Upper lobe of left lung (tissue), 4 donors: ENCODE measurements around the gene ANO6.

Experiments
- POLR2AphosphoS5 ChIP-seq, 2 donors: sonication (generic); formaldehyde crosslinking; IDR thresholded peaks; one replicate each; pipeline ENCODE4 v1.5.1; 2017; ENCODE audit warnings: antibody characterized with exemption in 2 of 2
- TF ChIP-seq, protein P1 (sequence below), 6 experiments: fragments of 450-650 bp in 4 of 6; fragments of 200-600 bp in 2 of 6; sonication (generic) in 2 of 6; IDR thresholded peaks; one replicate each; pipeline ENCODE4 v1.5.1; 2016 to 2019; ENCODE audit warnings: antibody characterized with exemption in 6 of 6

DNA sequence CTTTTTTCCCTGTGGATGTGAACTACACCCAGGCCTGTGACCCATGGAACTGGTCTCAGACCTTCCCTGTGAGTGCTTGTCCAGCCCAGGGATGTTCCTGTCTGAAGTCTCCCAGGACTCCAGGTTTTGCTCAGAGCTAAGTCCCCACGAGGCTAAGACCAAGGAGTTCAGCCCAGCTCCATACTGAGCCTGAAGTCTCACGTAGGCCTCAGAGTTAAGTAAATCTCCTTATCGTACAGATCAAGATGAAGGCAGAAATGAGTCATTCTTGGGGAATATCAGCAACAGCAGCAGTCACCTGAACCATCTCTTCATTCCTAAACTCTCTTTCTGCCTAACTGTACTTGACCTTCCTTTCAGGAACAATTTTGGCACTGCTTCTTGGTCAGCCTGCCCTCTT, 139.8 kb downstream of the ANO6 start:
- no peak for TF ChIP-seq POLR2AphosphoS5 (IDR thresholded peaks at IDR 0.05)
- TF ChIP-seq, protein P1, sequence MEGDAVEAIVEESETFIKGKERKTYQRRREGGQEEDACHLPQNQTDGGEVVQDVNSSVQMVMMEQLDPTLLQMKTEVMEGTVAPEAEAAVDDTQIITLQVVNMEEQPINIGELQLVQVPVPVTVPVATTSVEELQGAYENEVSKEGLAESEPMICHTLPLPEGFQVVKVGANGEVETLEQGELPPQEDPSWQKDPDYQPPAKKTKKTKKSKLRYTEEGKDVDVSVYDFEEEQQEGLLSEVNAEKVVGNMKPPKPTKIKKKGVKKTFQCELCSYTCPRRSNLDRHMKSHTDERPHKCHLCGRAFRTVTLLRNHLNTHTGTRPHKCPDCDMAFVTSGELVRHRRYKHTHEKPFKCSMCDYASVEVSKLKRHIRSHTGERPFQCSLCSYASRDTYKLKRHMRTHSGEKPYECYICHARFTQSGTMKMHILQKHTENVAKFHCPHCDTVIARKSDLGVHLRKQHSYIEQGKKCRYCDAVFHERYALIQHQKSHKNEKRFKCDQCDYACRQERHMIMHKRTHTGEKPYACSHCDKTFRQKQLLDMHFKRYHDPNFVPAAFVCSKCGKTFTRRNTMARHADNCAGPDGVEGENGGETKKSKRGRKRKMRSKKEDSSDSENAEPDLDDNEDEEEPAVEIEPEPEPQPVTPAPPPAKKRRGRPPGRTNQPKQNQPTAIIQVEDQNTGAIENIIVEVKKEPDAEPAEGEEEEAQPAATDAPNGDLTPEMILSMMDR (IDR thresholded peaks at IDR 0.05) = no peak
